ENCODE data around the gene HDGFL2.

The HDGFL2 gene

GRCh38 chr19:4471403-4472173 lies 509 bp upstream of the HDGFL2 start:
- peak; percentile 98 to 100 for DNase-seq

- DNase-seq, result no peak
These were observed 1.1 kb downstream of the HDGFL2 start for GRCh38 chr19:4473011-4473762.

GRCh38 chr19:4473763-4474513 lies 1.8 kb downstream of the HDGFL2 start:
- no peak for DNase-seq

- peak in 1 of 2 donors; percentile 16 for DNase-seq
These were observed 2.5 kb downstream of the HDGFL2 start for GRCh38 chr19:4474514-4475022.

- no peak for DNase-seq
These were observed 5.1 kb downstream of the HDGFL2 start for GRCh38 chr19:4477034-4477801.

GRCh38 chr19:4482721-4483364 lies 10.7 kb downstream of the HDGFL2 start:
- DNase-seq, result no peak

GRCh38 chr19:4483385-4483784 lies 11.3 kb downstream of the HDGFL2 start:
- no peak for DNase-seq

GRCh38 chr19:4487572-4487971 lies 15.5 kb downstream of the HDGFL2 start:
- DNase-seq, result no peak

- DNase-seq, result no peak
These were observed 16.4 kb downstream of the HDGFL2 start for GRCh38 chr19:4488496-4488895.

- no peak for DNase-seq
These were observed 19.3 kb downstream of the HDGFL2 start for GRCh38 chr19:4491446-4491845.

GRCh38 chr19:4492337-4493103 lies 20.4 kb downstream of the HDGFL2 start:
- DNase-seq, result no peak

- DNase-seq, result no peak
These were observed 21.2 kb downstream of the HDGFL2 start for GRCh38 chr19:4493104-4493928.

- no peak for DNase-seq
These were observed 22.0 kb downstream of the HDGFL2 start for GRCh38 chr19:4493929-4494690.

GRCh38 chr19:4494691-4495064 lies 22.6 kb downstream of the HDGFL2 start:
- no peak for DNase-seq

GRCh38 chr19:4495471-4495870 lies 23.4 kb downstream of the HDGFL2 start:
- DNase-seq, result no peak

GRCh38 chr19:4496304-4496703 lies 24.2 kb downstream of the HDGFL2 start:
- no peak for DNase-seq

GRCh38 chr19:4497770-4498389 lies 25.8 kb downstream of the HDGFL2 start:
- no peak for DNase-seq

- DNase-seq, result no peak
These were observed 26.6 kb downstream of the HDGFL2 start for GRCh38 chr19:4498694-4499093.

GRCh38 chr19:4499318-4499717 lies 27.2 kb downstream of the HDGFL2 start:
- no peak for DNase-seq

All from inflammatory macrophage treated with lipopolysaccharide for 1 hour (primary cell).